ENCODE results near the gene UHMK1.

UHMK1 gene

DNA sequence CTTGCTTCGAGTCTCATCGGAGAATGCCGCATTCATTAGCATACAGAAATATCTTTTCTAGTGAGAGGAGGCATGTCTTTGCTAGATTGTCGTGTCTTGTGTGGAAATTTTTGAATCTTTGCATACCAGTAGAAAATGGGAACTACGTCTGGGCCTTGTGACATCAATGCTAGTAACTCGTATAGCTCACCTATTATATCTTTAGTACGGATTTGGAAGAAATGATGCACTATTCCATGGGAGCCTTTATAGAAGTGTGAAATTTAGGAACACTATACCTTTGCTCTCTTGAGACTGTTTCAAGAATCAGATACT is 835 bp downstream of the UHMK1 start:
- Histone ChIP-seq H3K36me3 (ENCODE audit: low read length) (peaks cover 22% of the 10 kb centered on the region), H3K9me3 (ENCODE audit: insufficient read depth, low read length) (no peaks in the 10 kb centered on the region), H4K20me1 (ENCODE audit: low read depth, low read length) (0 out of 2 replicates have a peak, but pooled peaks cover 9% of the 10 kb centered on the region), H3K4me2 (ENCODE audit: low read depth, low read length, poor library complexity, severe bottlenecking) (peak overlapping the region; percentile 96), H3K4me3 (ENCODE audit: insufficient read depth, low read length, poor library complexity, severe bottlenecking) (peak overlapping the region; percentile 67), H2AFZ (ENCODE audit: low read depth, low read length, severe bottlenecking) (peak overlapping the region; percentile 100), H3K79me2 (ENCODE audit: insufficient read depth, low read length) (peaks cover 38% of the 10 kb centered on the region), H3K27me3 (ENCODE audit: low read length) (no peaks in the 10 kb centered on the region), H3F3A (ENCODE audit: insufficient read depth) (no peaks in the 10 kb centered on the region), H3K9ac (ENCODE audit: low read length) (peak overlapping the region; percentile 81), H3K27ac (ENCODE audit: low read depth, low read length) (peak overlapping the region; percentile 82), H3K9me2 (replicated peaks; ENCODE audit: insufficient read depth, low read length) (no peaks in the 10 kb centered on the region)
- TF ChIP-seq, protein P1, sequence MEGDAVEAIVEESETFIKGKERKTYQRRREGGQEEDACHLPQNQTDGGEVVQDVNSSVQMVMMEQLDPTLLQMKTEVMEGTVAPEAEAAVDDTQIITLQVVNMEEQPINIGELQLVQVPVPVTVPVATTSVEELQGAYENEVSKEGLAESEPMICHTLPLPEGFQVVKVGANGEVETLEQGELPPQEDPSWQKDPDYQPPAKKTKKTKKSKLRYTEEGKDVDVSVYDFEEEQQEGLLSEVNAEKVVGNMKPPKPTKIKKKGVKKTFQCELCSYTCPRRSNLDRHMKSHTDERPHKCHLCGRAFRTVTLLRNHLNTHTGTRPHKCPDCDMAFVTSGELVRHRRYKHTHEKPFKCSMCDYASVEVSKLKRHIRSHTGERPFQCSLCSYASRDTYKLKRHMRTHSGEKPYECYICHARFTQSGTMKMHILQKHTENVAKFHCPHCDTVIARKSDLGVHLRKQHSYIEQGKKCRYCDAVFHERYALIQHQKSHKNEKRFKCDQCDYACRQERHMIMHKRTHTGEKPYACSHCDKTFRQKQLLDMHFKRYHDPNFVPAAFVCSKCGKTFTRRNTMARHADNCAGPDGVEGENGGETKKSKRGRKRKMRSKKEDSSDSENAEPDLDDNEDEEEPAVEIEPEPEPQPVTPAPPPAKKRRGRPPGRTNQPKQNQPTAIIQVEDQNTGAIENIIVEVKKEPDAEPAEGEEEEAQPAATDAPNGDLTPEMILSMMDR (IDR thresholded peaks at IDR 0.05; ENCODE audit: insufficient read depth, low read length, poor library complexity, severe bottlenecking): no peak
- no peak for TF ChIP-seq EZH2phosphoT487 (conservative IDR thresholded peaks at IDR 0.05; ENCODE audit: low read length)

DNA sequence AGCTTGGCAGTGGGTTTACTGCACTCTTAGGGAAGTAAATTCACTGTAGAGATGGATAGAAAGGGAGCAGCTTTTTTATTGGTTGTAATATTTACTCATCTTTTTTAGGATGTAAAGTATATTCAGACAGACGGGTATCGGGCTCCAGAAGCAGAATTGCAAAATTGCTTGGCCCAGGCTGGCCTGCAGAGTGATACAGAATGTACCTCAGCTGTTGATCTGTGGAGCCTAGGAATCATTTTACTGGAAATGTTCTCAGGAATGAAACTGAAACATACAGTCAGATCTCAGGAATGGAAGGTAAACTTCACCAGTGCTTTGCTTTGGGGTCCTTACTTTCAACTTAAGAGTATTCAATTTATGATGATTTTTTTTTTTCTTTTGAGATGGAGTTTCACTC is 3.2 kb downstream of the UHMK1 start:
- no peaks in the 10 kb centered on the region for H3K27me3 ChIP-seq (ENCODE audit: low read length)
- H3K4me2 ChIP-seq (ENCODE audit: low read depth, low read length, poor library complexity, severe bottlenecking): no peak overlapping the region
- no peak for TF ChIP-seq EZH2phosphoT487 (conservative IDR thresholded peaks at IDR 0.05; ENCODE audit: low read length)
- TF ChIP-seq, protein P1 (IDR thresholded peaks at IDR 0.05; ENCODE audit: insufficient read depth, low read length, poor library complexity, severe bottlenecking): no peak
- 0 out of 2 replicates have a peak, but pooled peaks cover 9% of the 10 kb centered on the region for H4K20me1 ChIP-seq (ENCODE audit: low read depth, low read length)
- H3K9me3 ChIP-seq (ENCODE audit: insufficient read depth, low read length): no peaks in the 10 kb centered on the region
- no peak overlapping the region for H2AFZ ChIP-seq (ENCODE audit: low read depth, low read length, severe bottlenecking)
- H3K4me3 ChIP-seq (ENCODE audit: insufficient read depth, low read length, poor library complexity, severe bottlenecking): no peak overlapping the region
- H3K27ac ChIP-seq (ENCODE audit: low read depth, low read length): no peak overlapping the region
- H3K9ac ChIP-seq (ENCODE audit: low read length): no peak overlapping the region
- no peaks in the 10 kb centered on the region for H3F3A ChIP-seq (ENCODE audit: insufficient read depth)
- H3K36me3 ChIP-seq (ENCODE audit: low read length): peaks cover 39% of the 10 kb centered on the region
- H3K79me2 ChIP-seq (ENCODE audit: insufficient read depth, low read length): peaks cover 43% of the 10 kb centered on the region
- H3K9me2 ChIP-seq (replicated peaks; ENCODE audit: insufficient read depth, low read length): no peaks in the 10 kb centered on the region

DNA sequence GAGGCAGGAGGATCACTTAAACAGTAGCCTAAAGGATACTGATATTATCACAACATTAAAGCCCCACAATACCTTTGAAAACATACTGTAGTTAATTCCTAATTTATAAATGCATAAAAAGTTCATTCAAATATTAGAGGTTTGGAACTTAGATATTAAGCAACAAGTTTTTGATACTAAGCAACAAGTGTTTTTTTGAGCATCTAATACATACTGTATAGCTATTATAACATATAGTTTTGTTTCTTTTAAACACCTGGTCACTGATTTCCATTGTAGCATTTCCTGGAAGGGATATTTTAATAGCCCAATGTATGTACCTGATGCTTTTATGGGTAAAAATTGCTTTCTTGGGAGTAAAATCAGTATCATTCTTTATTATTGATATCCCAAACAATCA is 4.5 kb downstream of the UHMK1 start:
- Histone ChIP-seq H3F3A (ENCODE audit: insufficient read depth) (no peaks in the 10 kb centered on the region), H3K4me3 (ENCODE audit: insufficient read depth, low read length, poor library complexity, severe bottlenecking) (no peak overlapping the region), H3K4me2 (ENCODE audit: low read depth, low read length, poor library complexity, severe bottlenecking) (no peak overlapping the region), H3K36me3 (ENCODE audit: low read length) (peaks cover 41% of the 10 kb centered on the region), H3K9ac (ENCODE audit: low read length) (no peak overlapping the region), H4K20me1 (ENCODE audit: low read depth, low read length) (0 out of 2 replicates have a peak, but pooled peaks cover 9% of the 10 kb centered on the region), H3K9me3 (ENCODE audit: insufficient read depth, low read length) (no peaks in the 10 kb centered on the region), H2AFZ (ENCODE audit: low read depth, low read length, severe bottlenecking) (no peak overlapping the region), H3K27me3 (ENCODE audit: low read length) (no peaks in the 10 kb centered on the region), H3K79me2 (ENCODE audit: insufficient read depth, low read length) (peaks cover 43% of the 10 kb centered on the region), H3K27ac (ENCODE audit: low read depth, low read length) (no peak overlapping the region), H3K9me2 (replicated peaks; ENCODE audit: insufficient read depth, low read length) (no peaks in the 10 kb centered on the region)
- no peak for TF ChIP-seq EZH2phosphoT487 (conservative IDR thresholded peaks at IDR 0.05; ENCODE audit: low read length)
- TF ChIP-seq, protein P1 (IDR thresholded peaks at IDR 0.05; ENCODE audit: insufficient read depth, low read length, poor library complexity, severe bottlenecking): no peak

Data from SU-DHL-6 (cell line).